Measurements from ENCODE around the gene PCBP3. TPM values are rescaled to one million over a fixed set of nuclear protein-coding genes. Genes with fewer than 3 reads are reported as not detected.
"Not testable (repeated sequence)": the region's sequence is repeated elsewhere in the genome, so short reads cannot be mapped to it uniquely, and the experiment has no call there.

The PCBP3 gene
- total RNA-seq, 2 donors from 2014 or later: 11.6 to 16.5 TPM

DNA sequence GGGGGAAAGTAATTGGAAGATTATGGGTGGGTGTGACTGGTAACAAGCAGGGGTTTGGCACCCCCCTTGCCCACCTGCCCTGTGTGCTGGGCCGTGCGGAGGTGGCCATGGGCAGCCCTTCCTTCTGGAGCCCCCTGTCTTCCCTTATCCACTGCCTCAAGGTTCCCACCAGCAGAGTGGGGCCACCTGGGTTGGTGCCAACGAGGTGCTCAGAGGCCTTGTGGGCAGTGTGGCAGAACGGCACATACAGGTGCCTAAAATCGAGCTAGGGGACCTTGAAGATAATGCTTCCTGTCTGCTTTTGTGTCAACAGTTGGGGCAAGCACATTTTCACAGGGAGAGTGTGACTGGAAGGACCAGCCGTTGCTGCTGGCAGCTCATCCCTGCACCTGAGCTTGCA is 161.8 kb downstream of the PCBP3 start:
- Mint-ChIP-seq H3K27ac (no peak overlapping the region), H3K4me1 (no peaks in the 10 kb centered on the region), H3K27me3 (no peaks in the 10 kb centered on the region), H3K36me3 (ENCODE audit: low read depth) (no peaks in the 10 kb centered on the region), H3K4me3 (no peak overlapping the region), H3K9me3 (no peaks in the 10 kb centered on the region)
- no peak for ATAC-seq (replicated peaks)

DNA sequence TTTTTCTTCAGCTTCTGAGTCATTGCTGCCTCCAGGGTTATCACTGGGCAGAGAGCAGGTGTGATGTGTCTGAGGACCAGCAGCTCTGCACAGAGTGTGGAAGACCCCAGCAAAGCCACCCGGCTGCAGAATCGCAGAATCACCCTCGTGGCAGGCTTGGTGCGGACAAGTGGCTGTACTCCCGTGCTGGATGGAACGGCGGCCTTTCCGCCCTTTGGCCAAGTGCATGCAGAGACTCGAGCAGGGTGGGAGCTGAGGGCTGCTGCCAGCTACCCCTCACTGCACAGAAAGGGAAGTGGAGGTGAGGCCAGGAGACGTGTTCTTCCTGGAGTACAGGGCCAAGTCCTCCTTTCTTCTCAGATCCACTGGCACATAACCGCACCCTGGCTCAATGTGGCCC is 162.5 kb downstream of the PCBP3 start:
- no peak for ATAC-seq (replicated peaks)
- no peak overlapping the region for H3K27ac Mint-ChIP-seq
- no peaks in the 10 kb centered on the region for H3K36me3 Mint-ChIP-seq (ENCODE audit: low read depth)
- no peaks in the 10 kb centered on the region for H3K9me3 Mint-ChIP-seq
- peaks cover 1% of the 10 kb centered on the region for H3K27me3 Mint-ChIP-seq
- no peak overlapping the region for H3K4me3 Mint-ChIP-seq
- no peaks in the 10 kb centered on the region for H3K4me1 Mint-ChIP-seq

DNA sequence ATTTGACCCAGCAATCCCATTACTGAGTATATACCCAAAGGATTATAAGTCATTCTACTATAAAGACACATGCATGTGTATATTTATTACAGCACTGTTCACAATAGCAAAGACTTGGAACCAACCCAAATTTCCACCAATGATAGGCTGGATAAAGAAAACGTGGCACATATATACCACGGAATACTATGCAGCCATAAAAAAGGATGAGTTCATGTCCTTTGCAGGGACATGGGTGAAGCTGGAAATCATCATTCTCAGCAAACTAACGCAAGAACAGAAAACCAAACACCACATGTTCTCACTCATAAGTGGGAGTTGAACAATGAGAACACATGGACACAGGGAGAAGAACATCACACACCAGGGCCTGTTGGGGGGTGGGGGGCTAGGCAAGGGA is 165.1 kb downstream of the PCBP3 start:
- not testable (repeated sequence) for H3K36me3 Mint-ChIP-seq (ENCODE audit: low read depth); ATAC-seq (replicated peaks); H3K9me3 Mint-ChIP-seq; H3K4me1 Mint-ChIP-seq; H3K4me3 Mint-ChIP-seq; H3K27ac Mint-ChIP-seq; H3K27me3 Mint-ChIP-seq

DNA sequence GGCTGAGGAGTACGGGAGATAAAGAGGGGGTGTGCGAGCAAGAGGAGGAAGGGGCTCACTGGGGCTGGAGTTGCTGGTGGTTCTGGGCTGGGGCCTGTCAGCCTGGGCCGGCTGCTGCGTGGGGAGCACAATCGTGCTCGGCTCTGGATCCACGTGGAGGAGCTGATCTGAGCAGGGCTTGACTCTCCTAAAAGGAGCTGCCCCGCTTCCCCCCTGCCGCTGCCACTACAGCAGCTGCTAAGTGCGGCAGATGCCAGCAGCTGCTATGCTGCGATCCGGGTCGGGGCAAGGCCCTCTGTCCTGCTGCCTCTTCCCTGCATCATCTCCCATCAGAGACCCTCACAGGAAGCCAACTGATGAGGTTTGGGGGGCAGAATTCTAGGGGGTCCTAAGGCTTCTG is 165.9 kb downstream of the PCBP3 start:
- peaks cover 9% of the 10 kb centered on the region for H3K27me3 Mint-ChIP-seq
- H3K9me3 Mint-ChIP-seq: no peaks in the 10 kb centered on the region
- no peak for ATAC-seq (replicated peaks)
- no peaks in the 10 kb centered on the region for H3K4me1 Mint-ChIP-seq
- H3K4me3 Mint-ChIP-seq: no peak overlapping the region
- H3K27ac Mint-ChIP-seq: no peak overlapping the region
- no peaks in the 10 kb centered on the region for H3K36me3 Mint-ChIP-seq (ENCODE audit: low read depth)

DNA sequence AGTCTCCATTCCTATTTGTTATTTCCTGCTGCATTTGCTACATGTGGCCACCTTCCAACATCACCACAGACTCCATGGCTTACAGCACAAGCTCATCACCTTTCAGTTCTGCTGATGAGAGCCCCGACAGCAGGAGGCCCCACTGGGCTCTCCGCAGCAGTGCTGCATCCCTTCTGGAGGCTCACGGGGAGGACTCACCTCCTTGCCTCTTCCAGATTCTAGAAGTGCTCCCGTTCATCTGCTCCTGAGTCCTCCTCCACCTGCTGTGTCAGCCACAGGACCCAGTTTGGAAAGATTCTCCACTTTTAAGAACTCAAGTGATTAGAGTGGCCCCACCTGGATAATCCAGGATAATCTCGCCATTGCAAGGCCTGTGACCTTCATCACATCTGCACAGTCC is 167.6 kb downstream of the PCBP3 start:
- H3K4me3 Mint-ChIP-seq: no peak overlapping the region
- no peaks in the 10 kb centered on the region for H3K4me1 Mint-ChIP-seq
- H3K9me3 Mint-ChIP-seq: no peaks in the 10 kb centered on the region
- peaks cover 9% of the 10 kb centered on the region for H3K27me3 Mint-ChIP-seq
- no peak for ATAC-seq (replicated peaks)
- H3K27ac Mint-ChIP-seq: no peak overlapping the region
- no peaks in the 10 kb centered on the region for H3K36me3 Mint-ChIP-seq (ENCODE audit: low read depth)

DNA sequence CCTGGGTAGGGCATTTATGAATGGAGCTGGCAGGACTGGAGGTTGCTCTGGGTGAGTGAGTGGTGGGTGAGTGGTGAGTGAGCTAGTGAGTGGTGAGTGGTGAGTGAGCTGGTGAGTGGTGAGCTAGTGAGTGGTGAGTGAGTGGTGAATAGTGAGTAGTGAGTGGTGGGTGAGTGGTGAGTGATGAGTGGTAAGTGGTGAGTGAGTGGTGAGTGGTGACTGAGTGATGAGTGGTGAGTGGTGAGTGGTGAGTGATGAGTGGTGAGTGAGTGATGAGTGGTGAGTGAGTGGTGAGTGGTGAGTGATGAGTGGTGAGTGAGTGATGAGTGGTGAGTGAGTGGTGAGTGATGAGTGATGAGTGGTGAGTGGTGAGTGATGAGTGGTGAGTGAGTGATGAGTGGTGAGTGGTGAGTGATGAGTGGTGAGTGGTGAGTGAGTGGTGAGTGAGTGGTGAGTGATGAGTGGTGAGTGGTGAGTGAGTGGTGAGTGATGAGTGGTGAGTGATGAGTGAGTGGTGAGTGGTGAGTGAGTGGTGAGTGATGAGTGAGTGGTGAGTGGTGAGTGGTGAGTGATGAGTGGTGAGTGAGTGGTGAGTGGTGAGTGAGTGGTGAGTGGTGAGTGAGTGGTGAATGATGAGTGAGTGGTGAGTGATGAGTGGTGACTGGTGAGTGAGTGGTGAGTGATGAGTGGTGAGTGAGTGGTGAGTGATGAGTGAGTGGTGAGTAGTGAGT is 170.8 kb downstream of the PCBP3 start:
- not testable (repeated sequence) for H3K36me3 Mint-ChIP-seq (ENCODE audit: low read depth); H3K9me3 Mint-ChIP-seq; H3K27me3 Mint-ChIP-seq; H3K27ac Mint-ChIP-seq; H3K4me3 Mint-ChIP-seq; ATAC-seq (replicated peaks)
- H3K4me1 Mint-ChIP-seq: peaks cover 17% of the 10 kb centered on the region

DNA sequence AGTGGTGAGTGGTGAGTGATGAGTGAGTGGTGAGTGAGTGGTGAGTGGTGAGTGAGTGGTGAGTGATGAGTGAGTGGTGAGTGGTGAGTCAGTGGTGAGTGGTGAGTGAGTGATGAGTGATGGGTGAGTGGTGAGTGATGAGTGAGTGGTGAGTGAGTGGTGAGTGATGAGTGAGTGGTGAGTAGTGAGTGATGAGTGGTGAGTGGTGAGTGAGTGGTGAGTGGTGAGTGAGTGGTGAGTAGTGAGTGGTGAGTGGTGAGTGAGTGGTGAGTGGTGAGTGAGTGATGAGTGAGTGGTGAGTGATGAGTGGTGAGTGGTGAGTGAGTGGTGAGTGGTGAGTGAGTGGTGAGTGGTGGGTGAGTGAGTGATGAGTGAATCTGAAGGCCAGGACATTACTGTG is 172.3 kb downstream of the PCBP3 start:
- H3K4me3 Mint-ChIP-seq; H3K27ac Mint-ChIP-seq; H3K27me3 Mint-ChIP-seq; H3K9me3 Mint-ChIP-seq; H3K36me3 Mint-ChIP-seq (ENCODE audit: low read depth); ATAC-seq (replicated peaks): not testable (repeated sequence)
- H3K4me1 Mint-ChIP-seq: peaks cover 17% of the 10 kb centered on the region

DNA sequence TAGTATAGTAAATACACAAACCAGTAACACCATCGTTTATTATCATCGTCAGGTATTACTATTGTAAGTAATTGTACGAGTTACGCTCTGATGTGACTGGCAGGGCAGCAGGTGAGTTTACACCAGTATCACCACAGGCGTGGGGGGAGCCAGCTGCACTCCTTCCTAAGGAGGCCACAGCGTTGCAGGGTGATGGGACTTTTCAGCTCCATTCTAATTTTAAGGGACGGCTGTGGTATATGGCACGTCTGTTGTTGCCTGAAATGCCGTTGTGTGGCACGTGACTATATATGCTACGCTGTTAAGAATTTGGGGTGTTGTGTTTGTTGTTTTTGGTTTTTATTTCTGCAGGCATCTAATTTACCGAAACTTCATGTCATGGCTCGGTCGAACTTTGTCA is 173.3 kb downstream of the PCBP3 start:
- Mint-ChIP-seq H3K27ac (peak overlapping the region; percentile 94), H3K4me1 (peaks cover 17% of the 10 kb centered on the region), H3K36me3 (ENCODE audit: low read depth) (peaks cover 7% of the 10 kb centered on the region), H3K4me3 (no peak overlapping the region), H3K9me3 (no peaks in the 10 kb centered on the region), H3K27me3 (peaks cover 6% of the 10 kb centered on the region)
- no peak for ATAC-seq (replicated peaks)

DNA sequence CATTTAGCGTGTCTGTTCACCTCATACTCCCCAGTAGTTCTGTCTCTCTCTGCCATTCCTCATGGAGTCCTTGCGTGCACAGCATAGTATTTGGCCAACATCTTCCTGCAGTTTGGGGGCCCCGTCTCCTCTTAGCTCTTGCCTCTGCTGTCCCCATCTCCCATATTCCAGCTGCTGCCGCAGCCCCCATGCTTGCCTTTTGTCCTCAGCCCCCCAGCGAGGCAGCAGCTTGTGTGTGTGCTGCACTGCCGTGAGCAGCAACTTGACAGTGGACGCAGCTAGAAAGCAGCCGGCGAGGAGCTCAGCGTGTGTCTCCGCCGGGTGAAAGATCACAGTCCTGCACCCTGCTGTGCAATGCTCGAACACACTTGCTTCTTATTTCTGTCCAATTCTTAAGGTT is 173.8 kb downstream of the PCBP3 start:
- Mint-ChIP-seq H3K4me1 (peaks cover 17% of the 10 kb centered on the region), H3K27ac (peak overlapping the region; percentile 94), H3K36me3 (ENCODE audit: low read depth) (peaks cover 7% of the 10 kb centered on the region), H3K9me3 (no peaks in the 10 kb centered on the region), H3K27me3 (peaks cover 10% of the 10 kb centered on the region), H3K4me3 (no peak overlapping the region)
- no peak for ATAC-seq (replicated peaks)

DNA sequence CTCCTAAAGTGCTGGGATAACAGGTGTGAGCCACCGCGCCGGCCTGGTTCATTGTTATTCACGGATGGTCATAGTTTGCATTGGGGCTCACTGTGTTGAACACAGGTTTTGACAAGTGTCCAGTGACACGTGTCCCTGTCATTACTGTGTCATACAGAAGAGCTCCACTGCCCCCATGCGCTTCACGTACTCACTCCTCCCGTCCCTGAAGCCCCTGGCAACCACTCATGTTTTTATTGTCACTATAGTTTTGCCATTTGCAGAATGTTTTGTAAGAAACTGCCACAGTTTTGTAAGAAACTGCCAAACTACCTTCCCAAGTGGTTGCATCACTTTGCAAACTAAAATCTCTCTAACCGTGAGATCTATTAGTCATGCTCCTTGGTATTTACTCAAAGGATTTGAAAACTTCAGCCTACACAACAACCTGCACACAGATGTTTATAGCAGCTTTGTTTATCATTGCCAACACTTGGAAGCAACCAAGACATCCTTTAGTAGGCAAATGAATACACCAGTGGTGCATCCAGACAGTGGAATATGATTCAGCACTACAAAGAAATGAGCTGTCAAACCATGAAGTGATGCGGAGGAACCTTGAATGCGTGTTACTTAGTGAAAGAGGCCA is 174.9 kb downstream of the PCBP3 start:
- peaks cover 17% of the 10 kb centered on the region for H3K4me1 Mint-ChIP-seq
- no peaks in the 10 kb centered on the region for H3K9me3 Mint-ChIP-seq
- ATAC-seq (replicated peaks): peak; percentile 84
- H3K27ac Mint-ChIP-seq: peak overlapping the region; percentile 94
- peak overlapping the region; percentile 64 for H3K4me3 Mint-ChIP-seq
- H3K36me3 Mint-ChIP-seq (ENCODE audit: low read depth): peaks cover 7% of the 10 kb centered on the region
- H3K27me3 Mint-ChIP-seq: peaks cover 11% of the 10 kb centered on the region

DNA sequence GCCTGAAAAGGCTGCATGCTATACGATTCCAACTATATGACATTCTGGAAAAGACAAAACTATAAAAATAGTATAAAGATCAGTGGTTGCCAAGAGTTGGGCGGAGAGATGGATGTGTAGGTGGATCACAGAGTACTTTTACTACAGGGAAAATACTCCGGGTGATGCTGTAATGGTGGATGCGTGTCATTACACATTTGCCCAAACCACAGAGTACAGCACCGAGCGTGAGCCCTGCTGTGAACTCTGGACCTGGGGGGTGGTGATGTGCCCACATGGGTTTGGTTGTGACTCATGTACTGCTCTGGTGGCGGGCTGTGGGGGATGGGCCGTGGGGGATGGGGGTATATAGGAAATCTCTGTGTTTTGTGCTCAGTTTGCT is 175.4 kb downstream of the PCBP3 start:
- Mint-ChIP-seq H3K9me3 (no peaks in the 10 kb centered on the region), H3K4me3 (peak overlapping the region; percentile 64), H3K27ac (peak overlapping the region; percentile 94), H3K27me3 (peaks cover 11% of the 10 kb centered on the region), H3K36me3 (ENCODE audit: low read depth) (peaks cover 7% of the 10 kb centered on the region), H3K4me1 (peaks cover 17% of the 10 kb centered on the region)
- ATAC-seq (replicated peaks): peak; percentile 84

DNA sequence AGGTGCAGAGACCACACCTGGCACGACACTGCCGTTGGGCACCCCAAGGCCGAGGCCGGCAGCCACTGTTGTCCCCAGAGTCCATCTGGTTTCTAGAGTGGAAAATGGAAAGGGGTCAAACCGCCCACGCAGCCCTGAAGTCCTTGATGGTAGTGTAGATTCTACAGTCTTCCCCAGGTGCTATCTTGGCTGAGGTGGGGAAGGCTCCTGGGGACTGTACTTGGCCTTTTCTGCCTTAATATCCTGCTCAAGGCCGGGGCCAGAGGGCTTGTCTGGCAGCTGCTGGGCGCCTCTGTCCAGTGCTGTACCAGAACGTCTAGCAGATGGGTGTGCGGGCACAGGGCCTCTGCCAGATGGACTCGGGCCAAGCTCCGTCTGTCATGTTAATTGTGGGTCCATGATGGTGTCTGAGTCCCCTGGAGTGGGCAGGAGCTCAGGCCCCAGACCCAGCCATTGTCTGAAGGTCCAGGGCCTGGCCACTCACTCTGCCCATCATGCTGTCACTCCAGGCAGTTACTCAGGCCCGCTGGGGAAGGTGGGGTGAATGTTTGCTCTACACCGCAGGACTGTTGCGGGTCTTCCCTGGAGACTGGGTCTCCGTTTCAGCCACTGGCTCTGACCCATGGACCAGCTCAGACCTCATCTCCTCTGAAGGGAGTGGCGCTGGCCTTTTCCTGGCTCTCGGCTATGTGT is 176.1 kb downstream of the PCBP3 start:
- H3K4me1 Mint-ChIP-seq: peaks cover 17% of the 10 kb centered on the region
- H3K36me3 Mint-ChIP-seq (ENCODE audit: low read depth): peaks cover 7% of the 10 kb centered on the region
- peak overlapping the region; percentile 94 for H3K27ac Mint-ChIP-seq
- no peak for ATAC-seq (replicated peaks)
- peaks cover 14% of the 10 kb centered on the region for H3K27me3 Mint-ChIP-seq
- H3K4me3 Mint-ChIP-seq: peak overlapping the region; percentile 64
- H3K9me3 Mint-ChIP-seq: no peaks in the 10 kb centered on the region

DNA sequence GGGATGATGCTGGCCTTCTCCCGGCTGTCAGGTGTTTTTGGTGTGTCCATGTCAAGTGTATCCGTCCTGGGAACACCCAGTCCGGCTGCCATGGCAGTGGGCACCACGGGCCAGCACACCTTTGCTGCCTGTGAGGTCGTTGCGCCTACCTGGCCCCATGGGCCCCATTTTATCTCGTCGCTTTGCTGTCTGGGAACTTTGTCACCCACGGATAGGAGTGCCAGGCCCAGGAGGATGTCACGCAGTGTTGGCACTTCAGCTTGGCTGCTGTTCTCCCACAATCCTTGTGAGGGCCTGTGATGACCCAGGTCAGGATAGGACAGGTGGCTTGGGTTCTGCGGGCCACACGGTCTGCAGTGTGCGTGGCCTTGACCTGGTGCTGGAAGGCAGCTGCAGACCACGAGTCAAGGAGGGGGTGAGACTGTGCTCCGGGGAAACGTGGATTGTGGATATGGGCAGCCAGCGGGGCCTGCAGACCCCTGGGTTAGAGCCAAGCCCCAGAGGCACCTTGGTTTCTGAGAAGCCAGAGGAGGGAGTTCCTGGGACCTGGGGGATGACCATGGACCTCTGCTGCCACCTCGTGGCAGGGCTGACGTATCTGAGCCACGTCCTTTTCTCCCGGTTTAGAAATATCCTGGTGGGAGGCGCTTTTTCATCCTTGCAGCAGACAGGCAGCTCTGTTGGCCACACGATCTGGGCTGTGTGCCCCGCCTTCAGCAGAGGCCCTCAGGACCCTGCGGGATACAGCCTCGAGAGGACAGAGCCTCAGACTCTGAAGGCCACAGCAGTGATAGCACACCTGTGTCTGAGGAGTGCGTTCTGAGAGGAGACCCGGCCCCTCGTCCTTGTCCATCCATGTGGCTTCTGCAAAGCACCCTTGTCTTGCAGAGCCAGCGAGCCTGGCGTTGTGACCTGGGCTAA is 176.9 kb downstream of the PCBP3 start:
- no peaks in the 10 kb centered on the region for H3K9me3 Mint-ChIP-seq
- H3K27ac Mint-ChIP-seq: peak overlapping the region; percentile 94

DNA sequence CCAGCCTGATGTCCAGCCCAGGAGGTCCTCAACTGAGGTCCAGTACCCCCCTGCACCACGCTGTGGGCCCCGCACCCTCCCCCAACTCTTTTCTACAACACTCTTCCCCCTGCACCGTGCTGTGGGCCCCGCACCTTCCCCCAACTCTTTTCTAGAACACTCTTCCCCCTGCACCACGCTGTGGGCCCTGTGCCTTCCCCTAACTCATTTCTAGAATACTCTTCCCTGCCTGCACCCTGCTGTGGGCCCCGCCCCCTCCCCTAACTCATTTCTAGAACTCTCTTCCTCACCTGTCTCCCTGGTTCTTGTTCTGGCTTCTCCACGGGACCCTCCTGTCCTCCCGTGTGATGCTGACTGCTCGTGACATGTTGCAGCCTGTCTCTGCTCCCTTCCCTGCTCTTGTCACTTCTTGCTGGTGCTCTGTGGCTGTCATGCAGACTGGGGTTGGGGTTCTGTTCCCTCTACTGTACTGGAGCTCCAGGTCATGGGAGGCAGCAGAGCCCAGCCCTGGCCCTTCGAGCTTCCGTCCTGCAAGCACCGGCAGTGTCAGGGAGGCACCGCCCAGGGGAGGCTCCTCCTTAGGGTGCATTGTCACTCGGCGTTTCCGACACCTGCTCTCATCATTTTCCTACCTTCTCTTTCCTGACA is 177.9 kb downstream of the PCBP3 start:
- Mint-ChIP-seq H3K4me3 (peak overlapping the region; percentile 1), H3K36me3 (ENCODE audit: low read depth) (peaks cover 7% of the 10 kb centered on the region), H3K27me3 (peaks cover 14% of the 10 kb centered on the region), H3K27ac (peak overlapping the region; percentile 44), H3K9me3 (no peaks in the 10 kb centered on the region), H3K4me1 (peaks cover 17% of the 10 kb centered on the region)
- ATAC-seq (replicated peaks): no peak

More for the DNA sequence above, 176.9 kb downstream of the PCBP3 start:
- Mint-ChIP-seq H3K4me3 (peak overlapping the region; percentile 64), H3K4me1 (peaks cover 17% of the 10 kb centered on the region), H3K27me3 (peaks cover 14% of the 10 kb centered on the region), H3K36me3 (ENCODE audit: low read depth) (peaks cover 7% of the 10 kb centered on the region)
- ATAC-seq (replicated peaks): peak; percentile 21
